Activated B cell treated with CpG ODN at 0.5 μM for 24 hours (primary cell): ENCODE results near the gene C1GALT1C1L. TPM values are rescaled to one million over a fixed set of nuclear protein-coding genes. Genes with fewer than 3 reads are reported as not detected.
"Not testable (repeated sequence)": the region's sequence is repeated elsewhere in the genome, so short reads cannot be mapped to it uniquely, and the experiment has no call there.

Experiments
- ATAC-seq: fragments of 200-7000 bp; cut with Tn5 transposase; one replicate; pipeline ENCODE4 v1.10.0; 2021; ENCODE audit warnings: low read depth, mild to moderate bottlenecking, moderate library complexity
- CTCF ChIA-PET: fragments of 350-600 bp; sonication (Branson Sonifier 250); formaldehyde crosslinking; loops from one replicate; lab custom pipeline; 2021; ENCODE audit warnings: antibody characterized with exemption; lab: Charles Lee
- POLR2A ChIA-PET: fragments of 350-600 bp; sonication (Branson Sonifier 250); formaldehyde crosslinking; loops from one replicate; lab custom pipeline; 2021; ENCODE audit warnings: antibody characterized with exemption; lab: Charles Lee
- DNase-seq: peaks from one replicate; pipeline ENCODE4 v3.0.0; 2022
- H3K27ac Mint-ChIP-seq: one replicate; pipeline ENCODE4 v1.8.0; 2020; ENCODE audit warnings: mixed read lengths
- H3K27me3 Mint-ChIP-seq: one replicate; pipeline ENCODE4 v1.8.0; 2021; ENCODE audit warnings: mixed read lengths
- H3K36me3 Mint-ChIP-seq: one replicate; pipeline ENCODE4 v1.8.0; 2021; ENCODE audit warnings: low read depth, mixed read lengths
- H3K4me1 Mint-ChIP-seq: one replicate; pipeline ENCODE4 v1.8.0; 2021; ENCODE audit warnings: mixed read lengths
- H3K4me3 Mint-ChIP-seq: one replicate; pipeline ENCODE4 v1.8.0; 2020; ENCODE audit warnings: mild to moderate bottlenecking, mixed read lengths
- H3K9me3 Mint-ChIP-seq: one replicate; pipeline ENCODE4 v1.8.0; 2020; ENCODE audit warnings: mixed read lengths
- intact Hi-C: fragments of 100-400 bp; cut with micrococcal nuclease; formaldehyde crosslinking; loops from one replicate; pipeline ENCODE4 v1.15.1; 2024
- total RNA-seq: library from RNA; stranded (reverse); gene quantifications from 2 replicates; pipeline ENCODE4 v1.2.3, GENCODE V29; 2022
- TF ChIP-seq, protein P1 (sequence below): fragments of 200-600 bp; IDR thresholded peaks from one replicate; pipeline ENCODE4 v1.8.0; 2022; ENCODE audit warnings: antibody characterized with exemption, mild to moderate bottlenecking

Gene C1GALT1C1L
- total RNA-seq, 1 donor from 2014 or later = not detected

DNA sequence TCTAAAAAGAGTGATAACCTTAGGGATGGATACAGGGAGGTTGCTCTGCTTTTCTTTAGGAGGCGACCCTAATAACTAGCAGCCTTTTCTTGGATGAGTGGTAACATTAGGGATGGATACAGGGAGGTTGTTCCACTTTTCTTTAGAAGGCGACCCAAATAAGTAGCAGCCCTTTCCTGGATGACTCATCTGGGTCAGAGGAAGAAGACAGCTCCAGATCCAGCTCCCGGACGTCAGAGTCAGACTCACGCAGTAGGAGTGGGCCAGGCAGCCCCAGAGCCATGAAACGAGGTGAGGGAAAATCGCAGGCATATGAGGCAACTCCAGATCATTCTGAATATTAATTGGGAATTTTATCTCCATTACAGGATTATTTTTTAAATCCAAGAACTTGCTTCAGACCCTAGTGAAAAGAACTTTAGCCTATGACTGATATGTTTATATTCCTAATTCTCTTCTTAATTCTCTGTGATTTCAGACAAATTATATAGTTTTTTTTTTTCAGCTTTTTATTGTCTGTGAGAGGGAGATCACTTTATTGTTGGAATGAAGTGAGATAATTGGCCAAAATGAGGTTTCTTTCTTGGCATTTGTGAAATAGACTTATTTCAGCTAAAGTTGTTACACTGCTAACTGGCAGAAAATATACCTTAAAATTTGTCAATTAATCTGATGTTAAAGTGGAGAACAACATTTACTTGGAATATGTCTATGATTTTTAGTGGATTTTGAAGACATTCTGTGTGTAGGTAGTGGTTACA, 31.2 kb upstream of the C1GALT1C1L start:
- no peaks in the 10 kb centered on the region for H3K4me1 Mint-ChIP-seq
- no peak overlapping the region for H3K27ac Mint-ChIP-seq
- no peak overlapping the region for H3K4me3 Mint-ChIP-seq
- ATAC-seq (no peak), DNase-seq (no peak)
- no peaks in the 10 kb centered on the region for H3K36me3 Mint-ChIP-seq
- CTCF ChIA-PET = no interaction called here
- intact Hi-C loops = no loop called here
- POLR2A ChIA-PET = no interaction called here
- TF ChIP-seq, protein P1, sequence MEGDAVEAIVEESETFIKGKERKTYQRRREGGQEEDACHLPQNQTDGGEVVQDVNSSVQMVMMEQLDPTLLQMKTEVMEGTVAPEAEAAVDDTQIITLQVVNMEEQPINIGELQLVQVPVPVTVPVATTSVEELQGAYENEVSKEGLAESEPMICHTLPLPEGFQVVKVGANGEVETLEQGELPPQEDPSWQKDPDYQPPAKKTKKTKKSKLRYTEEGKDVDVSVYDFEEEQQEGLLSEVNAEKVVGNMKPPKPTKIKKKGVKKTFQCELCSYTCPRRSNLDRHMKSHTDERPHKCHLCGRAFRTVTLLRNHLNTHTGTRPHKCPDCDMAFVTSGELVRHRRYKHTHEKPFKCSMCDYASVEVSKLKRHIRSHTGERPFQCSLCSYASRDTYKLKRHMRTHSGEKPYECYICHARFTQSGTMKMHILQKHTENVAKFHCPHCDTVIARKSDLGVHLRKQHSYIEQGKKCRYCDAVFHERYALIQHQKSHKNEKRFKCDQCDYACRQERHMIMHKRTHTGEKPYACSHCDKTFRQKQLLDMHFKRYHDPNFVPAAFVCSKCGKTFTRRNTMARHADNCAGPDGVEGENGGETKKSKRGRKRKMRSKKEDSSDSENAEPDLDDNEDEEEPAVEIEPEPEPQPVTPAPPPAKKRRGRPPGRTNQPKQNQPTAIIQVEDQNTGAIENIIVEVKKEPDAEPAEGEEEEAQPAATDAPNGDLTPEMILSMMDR = no peak
- H3K9me3 Mint-ChIP-seq = no peaks in the 10 kb centered on the region
- H3K27me3 Mint-ChIP-seq = peaks cover 29% of the 10 kb centered on the region

DNA sequence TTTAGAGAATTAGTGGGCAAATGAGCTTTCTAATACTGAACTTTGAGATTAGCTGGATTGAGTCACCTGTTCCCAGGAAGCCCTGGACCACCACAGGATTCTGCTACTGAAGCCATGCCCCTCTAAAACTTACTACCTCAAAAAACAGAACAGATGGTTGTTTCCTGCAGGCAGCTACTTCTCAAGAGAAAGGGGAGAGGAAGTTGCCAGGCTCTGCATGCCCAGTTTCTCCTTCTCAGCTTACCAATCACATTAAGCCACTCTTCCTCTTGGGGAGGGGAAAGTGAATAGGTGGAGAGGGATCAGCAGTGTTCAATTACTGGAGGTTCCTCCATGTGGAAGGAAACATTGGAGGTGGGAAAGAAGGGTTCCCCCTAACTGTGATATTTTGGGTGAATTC, 24.9 kb upstream of the C1GALT1C1L start:
- ChIA-PET POLR2A (no interaction called here), CTCF (no interaction called here)
- Mint-ChIP-seq H3K4me3 (no peak overlapping the region), H3K4me1 (peaks cover 15% of the 10 kb centered on the region), H3K36me3 (no peaks in the 10 kb centered on the region), H3K27ac (no peak overlapping the region), H3K27me3 (peaks cover 8% of the 10 kb centered on the region), H3K9me3 (no peaks in the 10 kb centered on the region)
- intact Hi-C loops = no loop called here
- DNase-seq (no peak), ATAC-seq (no peak)
- TF ChIP-seq, protein P1 = no peak

DNA sequence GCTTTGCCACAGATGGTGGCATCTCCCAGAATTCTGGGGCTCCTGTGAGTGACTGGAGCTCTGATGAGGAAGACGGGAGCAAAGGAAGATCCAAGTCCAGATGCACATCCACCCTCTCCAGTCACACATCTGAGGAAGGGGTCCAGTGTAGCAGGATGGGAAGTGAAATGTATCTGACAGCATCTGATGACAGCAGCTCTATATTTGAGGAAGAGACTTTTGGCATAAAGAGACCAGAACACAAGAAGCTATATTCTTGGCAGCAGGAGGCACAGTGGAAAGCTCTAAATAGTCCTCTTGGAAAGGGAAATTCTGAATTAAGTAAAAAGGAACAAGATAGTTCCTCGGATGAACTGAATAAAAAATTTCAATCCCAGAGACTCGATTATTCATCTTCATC, 23.5 kb upstream of the C1GALT1C1L start:
- Mint-ChIP-seq H3K9me3 (no peaks in the 10 kb centered on the region), H3K27me3 (peaks cover 8% of the 10 kb centered on the region), H3K27ac (no peak overlapping the region), H3K4me1 (peaks cover 15% of the 10 kb centered on the region), H3K36me3 (no peaks in the 10 kb centered on the region), H3K4me3 (no peak overlapping the region)
- ATAC-seq (no peak), DNase-seq (no peak)
- intact Hi-C loops = no loop called here
- TF ChIP-seq, protein P1 = no peak
- ChIA-PET CTCF (no interaction called here), POLR2A (interaction anchor here (0.6 kb wide), 1 partner anchor 1167 kb away, joined by 3 read pairs; no protein-coding TSS in a partner anchor)

DNA sequence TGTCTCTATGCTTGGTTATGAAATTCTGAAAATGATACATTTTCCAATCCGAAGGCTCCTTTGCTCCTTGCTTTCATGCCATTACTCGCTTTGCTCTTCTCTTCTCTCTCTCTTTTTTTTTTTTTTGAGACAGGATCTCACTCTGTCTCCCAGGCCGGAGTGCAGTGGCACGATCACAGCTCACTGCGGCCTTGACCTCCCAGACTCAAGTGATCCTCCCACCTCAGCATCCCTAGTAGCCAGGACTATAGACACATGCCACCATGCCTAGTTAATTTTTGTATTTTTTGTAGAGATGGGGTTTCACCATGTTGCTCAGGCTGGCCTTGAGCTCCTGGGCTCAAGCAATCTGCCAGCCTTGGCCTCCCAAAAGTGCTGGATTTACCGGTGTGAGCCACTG, 21.9 kb upstream of the C1GALT1C1L start:
- ATAC-seq, H3K27me3 Mint-ChIP-seq, H3K36me3 Mint-ChIP-seq, intact Hi-C loops, H3K4me3 Mint-ChIP-seq, H3K27ac Mint-ChIP-seq, H3K9me3 Mint-ChIP-seq, CTCF ChIA-PET, POLR2A ChIA-PET, DNase-seq: not testable (repeated sequence)
- peaks cover 15% of the 10 kb centered on the region for H3K4me1 Mint-ChIP-seq

DNA sequence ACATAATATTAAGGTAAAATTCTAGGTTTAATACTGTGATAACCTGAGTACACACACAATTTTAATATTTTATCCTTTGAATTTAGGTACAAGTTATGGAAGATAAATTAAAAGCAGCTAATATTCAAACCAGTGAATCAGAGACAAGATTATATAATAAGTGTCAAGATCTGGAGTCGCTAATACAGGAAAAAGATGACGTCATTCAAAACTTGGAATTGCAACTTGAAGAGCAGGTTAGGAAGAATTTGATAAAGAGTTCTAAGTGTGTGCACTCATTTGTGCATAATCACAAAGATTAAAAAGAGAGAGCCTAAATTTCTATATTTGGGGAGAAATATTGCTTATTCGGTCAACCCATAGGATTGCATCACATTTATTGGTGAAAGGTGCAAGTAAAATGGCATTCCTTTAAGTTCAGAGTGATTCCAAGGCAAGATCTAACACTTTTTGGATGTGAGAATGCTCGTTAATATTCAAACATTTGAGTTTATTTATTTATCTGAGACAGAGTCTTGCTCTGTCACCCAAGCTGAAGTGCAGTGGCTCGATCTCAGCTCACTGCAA, 16.3 kb upstream of the C1GALT1C1L start:
- ChIA-PET POLR2A (no interaction called here), CTCF (no interaction called here)
- TF ChIP-seq, protein P1 = no peak
- Mint-ChIP-seq H3K36me3 (no peaks in the 10 kb centered on the region), H3K27ac (no peak overlapping the region), H3K4me3 (no peak overlapping the region), H3K9me3 (no peaks in the 10 kb centered on the region), H3K4me1 (no peaks in the 10 kb centered on the region), H3K27me3 (peaks cover 8% of the 10 kb centered on the region)
- ATAC-seq = no peak
- intact Hi-C loops = no loop called here
- no peak for DNase-seq
